ENCODE data around the gene USP2. TPM values are rescaled to one million over a fixed set of nuclear protein-coding genes. Genes with fewer than 3 reads are reported as not detected.
A peak's percentile ranks its signal among the peaks of the same experiment; 100 is the strongest.

The USP2 gene
- polyA plus RNA-seq, 1 donor (not counting 4 experiments of a cell fraction or from before 2014, with no cell fraction given) = 0.35 TPM

- Histone ChIP-seq H3K4me1 (ENCODE audit: control insufficient read depth, extremely low read depth, insufficient read depth, low read length) (peaks cover 34% of the 10 kb centered on the region), H2AFZ (ENCODE audit: control insufficient read depth, low read length) (peak overlapping the region; percentile 63), H3K9me3 (ENCODE audit: control insufficient read depth, low read depth, low read length) (no peaks in the 10 kb centered on the region), H3K27me3 (ENCODE audit: control insufficient read depth, extremely low read depth, insufficient read depth, low read length) (no peaks in the 10 kb centered on the region), H3K79me2 (ENCODE audit: control insufficient read depth, insufficient read depth, low read length) (no peaks in the 10 kb centered on the region), H3K4me3 (ENCODE audit: control insufficient read depth in 2 of 3, extremely low read depth in 1 of 3, insufficient read depth in 2 of 3, low read depth in 1 of 3, low read length in 3 of 3) (peak overlapping the region in 1 of 3 experiments; percentile 37), H3K4me2 (ENCODE audit: control insufficient read depth, extremely low read depth, insufficient read depth, low read depth, low read length) (peak overlapping the region; percentile 46), H4K20me1 (ENCODE audit: control insufficient read depth, extremely low read depth, insufficient read depth, low read length) (no peaks in the 10 kb centered on the region), H3K27ac (ENCODE audit: control insufficient read depth, insufficient read depth, low read length) (peak overlapping the region; percentile 8), H3K9ac (ENCODE audit: control insufficient read depth, extremely low read depth, insufficient read depth, low read length) (no peak overlapping the region), H3K36me3 (ENCODE audit: control insufficient read depth in 2 of 2, extremely low read depth in 1 of 2, insufficient read depth in 2 of 2, low read length in 2 of 2) (no peaks in the 10 kb centered on the region), H3K9me1 (ENCODE audit: control insufficient read depth, extremely low read depth, insufficient read depth, low read length) (peaks cover 2% of the 10 kb centered on the region)
- dilution Hi-C loops (cut with MboI; ENCODE audit: extremely low pct_ligation_motif_present, low sequenced_read_pairs) = no loop called here
- FAIRE-seq = peak; percentile 43
- DNase-seq (ENCODE audit: low read depth, low spot score) = no peak
- no peak for TF ChIP-seq EZH2 (IDR thresholded peaks at IDR 0.05; ENCODE audit: low read length)
- no peak for TF ChIP-seq CTCF (optimal IDR thresholded peaks at IDR 0.05 in 1 of 3, IDR thresholded peaks at IDR 0.05 in 1 of 3, conservative IDR thresholded peaks at IDR 0.05 in 1 of 3; ENCODE audit: extremely low read depth in 1 of 3, insufficient read depth in 2 of 3, low read length in 3 of 3)
Measured at GRCh38 chr11:119377112-119377901, 4.2 kb downstream of the USP2 start.

DNA sequence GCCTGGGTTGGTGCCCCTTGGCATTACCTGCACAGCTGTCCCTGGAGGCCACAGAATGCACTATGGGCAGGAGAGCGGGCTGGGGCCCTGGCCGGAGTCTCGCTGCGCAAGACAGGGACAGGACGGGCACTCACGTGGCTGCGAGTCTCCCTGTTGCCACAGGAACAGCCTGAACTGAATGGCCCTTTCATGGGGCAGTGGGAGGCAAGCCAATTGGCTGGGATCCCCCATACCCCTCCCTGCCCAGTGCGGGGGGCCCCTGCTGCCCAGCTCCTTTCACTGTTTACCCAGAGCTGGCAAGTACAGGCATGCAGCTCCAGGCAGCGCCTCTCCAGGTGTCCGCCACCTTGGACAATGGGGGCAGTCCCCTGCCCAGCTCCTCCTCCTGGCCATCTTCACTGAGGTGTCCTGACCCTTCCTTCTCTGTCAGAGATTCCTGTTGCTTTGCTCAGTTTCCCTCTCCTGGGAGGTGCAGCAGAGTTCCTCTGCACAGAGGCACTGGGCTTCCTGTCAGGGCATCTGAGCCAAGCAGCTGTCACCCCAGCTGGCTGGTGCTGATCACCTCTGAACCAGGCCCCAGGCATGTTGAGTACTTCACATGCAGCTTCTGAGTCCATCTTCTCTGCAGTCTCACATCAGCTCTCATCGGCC lies 5.2 kb downstream of the USP2 start:
- Histone ChIP-seq H3K9me1 (ENCODE audit: control insufficient read depth, extremely low read depth, insufficient read depth, low read length) (peaks cover 2% of the 10 kb centered on the region), H3K27ac (ENCODE audit: control insufficient read depth, insufficient read depth, low read length) (no peak overlapping the region), H3K9me3 (ENCODE audit: control insufficient read depth, low read depth, low read length) (no peaks in the 10 kb centered on the region), H3K36me3 (ENCODE audit: control insufficient read depth in 2 of 2, extremely low read depth in 1 of 2, insufficient read depth in 2 of 2, low read length in 2 of 2) (no peaks in the 10 kb centered on the region), H3K4me1 (ENCODE audit: control insufficient read depth, extremely low read depth, insufficient read depth, low read length) (peaks cover 28% of the 10 kb centered on the region), H3K4me3 (ENCODE audit: control insufficient read depth in 2 of 3, extremely low read depth in 1 of 3, insufficient read depth in 2 of 3, low read depth in 1 of 3, low read length in 3 of 3) (no peak overlapping the region), H4K20me1 (ENCODE audit: control insufficient read depth, extremely low read depth, insufficient read depth, low read length) (no peaks in the 10 kb centered on the region), H3K27me3 (ENCODE audit: control insufficient read depth, extremely low read depth, insufficient read depth, low read length) (no peaks in the 10 kb centered on the region), H3K79me2 (ENCODE audit: control insufficient read depth, insufficient read depth, low read length) (no peaks in the 10 kb centered on the region), H3K9ac (ENCODE audit: control insufficient read depth, extremely low read depth, insufficient read depth, low read length) (no peak overlapping the region), H2AFZ (ENCODE audit: control insufficient read depth, low read length) (no peak overlapping the region), H3K4me2 (ENCODE audit: control insufficient read depth, extremely low read depth, insufficient read depth, low read depth, low read length) (peak overlapping the region; percentile 25)
- peak; percentile 52 for DNase-seq (ENCODE audit: low read depth, low spot score)
- TF ChIP-seq EZH2 (IDR thresholded peaks at IDR 0.05; ENCODE audit: low read length) (no peak), CTCF (optimal IDR thresholded peaks at IDR 0.05 in 1 of 3, IDR thresholded peaks at IDR 0.05 in 1 of 3, conservative IDR thresholded peaks at IDR 0.05 in 1 of 3; ENCODE audit: extremely low read depth in 1 of 3, insufficient read depth in 2 of 3, low read length in 3 of 3) (no peak)
- peak; percentile 65 for FAIRE-seq
- dilution Hi-C loops (cut with MboI; ENCODE audit: extremely low pct_ligation_motif_present, low sequenced_read_pairs) = no loop called here
